ENCODE measurements around the gene DNAJC11.

The DNAJC11 gene

GRCh38 chr1:6624710-6625583 lies 76.7 kb downstream of the DNAJC11 start, which contains the start of gene THAP3:
TSS of gene THAP3 (plus strand) at chr1:6624868. CDS start at chr1:6625219, 351 bp downstream.
- peak; percentile 69 for DNase-seq (ENCODE audit: low read depth)

- DNase-seq (ENCODE audit: low read depth), result no peak
Observed at GRCh38 chr1:6623269-6623965, 78.2 kb downstream of the DNAJC11 start.

- DNase-seq (ENCODE audit: low read depth), result no peak
Observed at GRCh38 chr1:6622396-6623152, 79.0 kb downstream of the DNAJC11 start.

- no peak for DNase-seq (ENCODE audit: low read depth)
Observed at GRCh38 chr1:6621429-6622391, 79.9 kb downstream of the DNAJC11 start.

- no peak for DNase-seq (ENCODE audit: low read depth)
Observed at GRCh38 chr1:6619045-6619444, 82.6 kb downstream of the DNAJC11 start.

- no peak for DNase-seq (ENCODE audit: low read depth)
Observed at GRCh38 chr1:6614929-6615785, 86.5 kb downstream of the DNAJC11 start.

GRCh38 chr1:6614019-6614928 lies 87.3 kb downstream of the DNAJC11 start:
- no peak for DNase-seq (ENCODE audit: low read depth)

- peak; percentile 98 for DNase-seq (ENCODE audit: low read depth)
Observed at GRCh38 chr1:6613361-6614018, 88.1 kb downstream of the DNAJC11 start, which contains the start of gene PHF13. TSS of gene PHF13 (plus strand) at chr1:6613731. CDS start at chr1:6614067, 336 bp downstream.

GRCh38 chr1:6612641-6613360 lies 88.8 kb downstream of the DNAJC11 start:
- DNase-seq (ENCODE audit: low read depth), result peak; percentile 25

GRCh38 chr1:6603915-6604558 lies 97.6 kb downstream of the DNAJC11 start:
- DNase-seq (ENCODE audit: low read depth), result peak; percentile 56

GRCh38 chr1:6603238-6603914 lies 98.2 kb downstream of the DNAJC11 start:
- DNase-seq (ENCODE audit: low read depth), result peak; percentile 53

- peak; percentile 78 for DNase-seq (ENCODE audit: low read depth)
Observed at GRCh38 chr1:6602669-6603237, 98.9 kb downstream of the DNAJC11 start, which contains the start of gene KLHL21. TSS of gene KLHL21 (minus strand) at chr1:6602869. CDS start at chr1:6602817, 52 bp downstream.

GRCh38 chr1:6601923-6602668 lies 99.5 kb downstream of the DNAJC11 start:
- DNase-seq (ENCODE audit: low read depth), result peak; percentile 24

- peak; percentile 90 for DNase-seq (ENCODE audit: low read depth)
Observed at GRCh38 chr1:6601049-6601922, 100.3 kb downstream of the DNAJC11 start.

Data from GM04504 (cell line).